HepG2 (cell line): ENCODE data around the gene ARMC5. TPM values are rescaled to one million over a fixed set of nuclear protein-coding genes. Genes with fewer than 3 reads are reported as not detected.

Experiments used
- ATAC-seq: fragments of 200-7000 bp; cut with Tn5 transposase; 3 replicates; pipeline ENCODE4 v1.9.1; 2020; ENCODE audit warnings: mild to moderate bottlenecking, moderate library complexity
- BruUV-seq: library from RNA; stranded (reverse); fragments of 400-500 nt; replicated peaks from 2 replicates; lab custom pipeline; 2021; lab: Mats Ljungman, UMichigan
- CTCF ChIA-PET: fragments of 300-600 bp; formaldehyde crosslinking; extraction: SDS; loops from one replicate; lab custom pipeline; 2021; ENCODE audit warnings: low total read pairs, inconsistent platforms, low intra/inter-chr PET ratio; lab: Yijun Ruan, JAX
- POLR2A ChIA-PET: fragments of 350-600 bp; sonication (Branson Sonifier 250); formaldehyde crosslinking; loops from one replicate; lab custom pipeline; 2020; ENCODE audit warnings: antibody characterized with exemption, inconsistent platforms; lab: Yijun Ruan, JAX
- DNase-seq: peaks from one replicate; pipeline ENCODE4 v3.0.0-alpha.2; 2015; ENCODE audit warnings: low spot score
- FAIRE-seq: peaks from 3 replicates; lab custom pipeline; 2011; peaks lifted over from hg19 to GRCh38; lab: Jason Lieb, UNC
- H2AFZ ChIP-seq: one replicate; pipeline ENCODE4 v1.6.1; 2011; ENCODE audit warnings: low read length, inconsistent platforms
- H3K27ac ChIP-seq: fragments of 300-600 bp; 3 replicates; pipeline ENCODE4 v1.8.0; 2011; ENCODE audit warnings: mixed run types, mild to moderate bottlenecking, mixed read lengths, low read length, inconsistent platforms; ENCODE audit not compliant: insufficient read depth; ENCODE audit errors: extremely low read length
- H3K27me3 ChIP-seq, 2 experiments: fragments of 200-600 bp in 1 of 2; 2 replicates in 1 of 2; 3 replicates in 1 of 2; pipeline versions ENCODE4 v1.6.0 to v1.8.0; 2011; ENCODE audit warnings: low read length in 2 of 2, mild to moderate bottlenecking in 2 of 2, moderate library complexity in 2 of 2, inconsistent platforms in 1 of 2; ENCODE audit not compliant: insufficient read depth in 2 of 2, control insufficient read depth in 1 of 2
- H3K36me3 ChIP-seq, 2 experiments: fragments of 200-600 bp in 1 of 2; replicated peaks in 1 of 2; 2 replicates in 1 of 2; 3 replicates in 1 of 2; pipeline versions ENCODE4 v1.5.1 to v1.8.0; 2011; ENCODE audit warnings: low read length in 2 of 2, inconsistent platforms in 1 of 2; ENCODE audit not compliant: insufficient read depth in 2 of 2, control insufficient read depth in 1 of 2
- H3K4me1 ChIP-seq: 2 replicates; pipeline ENCODE4 v1.5.1; 2012; ENCODE audit warnings: low read length, inconsistent platforms; ENCODE audit not compliant: insufficient read depth
- H3K4me2 ChIP-seq: 2 replicates; pipeline ENCODE4 v1.6.0; 2011; ENCODE audit warnings: low read depth, low read length, inconsistent platforms
- H3K4me3 ChIP-seq, 3 experiments: fragments of 200-600 bp in 1 of 3; sonication (generic), shearing (Covaris generic) in 1 of 3; replicated peaks in 1 of 3; 2 replicates each; pipeline ENCODE4 v1.5.1; 2011 to 2016; ENCODE audit warnings: low read length in 3 of 3, inconsistent platforms in 2 of 3, low read depth in 2 of 3, mild to moderate bottlenecking in 2 of 3, control low read depth in 1 of 3, mixed read lengths in 1 of 3; ENCODE audit not compliant: insufficient read depth in 1 of 3
- H3K79me2 ChIP-seq: one replicate; pipeline ENCODE4 v1.6.1; 2011; ENCODE audit warnings: low read length, inconsistent platforms; ENCODE audit not compliant: insufficient read depth
- H3K9ac ChIP-seq: 2 replicates; pipeline ENCODE4 v1.6.0; 2011; ENCODE audit warnings: mild to moderate bottlenecking, low read depth, low read length, inconsistent platforms; ENCODE audit not compliant: insufficient read depth
- H3K9me3 ChIP-seq: 2 replicates; pipeline ENCODE4 v1.5.1; 2012; ENCODE audit warnings: mild to moderate bottlenecking, low read length
- H4K20me1 ChIP-seq: 2 replicates; pipeline ENCODE4 v1.6.0; 2011; ENCODE audit warnings: inconsistent platforms, mild to moderate bottlenecking, low read length, moderate library complexity; ENCODE audit not compliant: insufficient read depth
- AGO2 ChIP-seq: fragments of 200-400 bp; formaldehyde crosslinking; optimal IDR thresholded peaks from 2 replicates; pipeline ENCODE3; 2017; ENCODE audit warnings: mild to moderate bottlenecking, low read depth, low read length, moderate library complexity
- AKAP8 ChIP-seq: sonication (generic); formaldehyde crosslinking; IDR thresholded peaks from 2 replicates; pipeline ENCODE4 v1.5.1; 2020; ENCODE audit warnings: mild to moderate bottlenecking, missing genetic modification reagents
- CEBPG ChIP-seq: IDR thresholded peaks from 2 replicates; pipeline ENCODE4 v1.6.1; 2016
- MYC ChIP-seq: sonication (generic); formaldehyde crosslinking; IDR thresholded peaks from 2 replicates; pipeline ENCODE4 v1.9.0; 2021; ENCODE audit warnings: missing genetic modification reagents, borderline replicate concordance
- NCOA1 ChIP-seq: sonication (generic); formaldehyde crosslinking; IDR thresholded peaks from 2 replicates; pipeline ENCODE4 v1.9.0; 2021; ENCODE audit warnings: missing genetic modification reagents
- POLR2A ChIP-seq, 2 experiments: IDR thresholded peaks; 2 replicates each; pipeline ENCODE4 v1.6.1; 2011; ENCODE audit warnings: low read depth in 2 of 2, low read length in 2 of 2, mild to moderate bottlenecking in 1 of 2, moderate library complexity in 1 of 2; ENCODE audit not compliant: insufficient read depth in 1 of 2
- POLR2AphosphoS5 ChIP-seq: IDR thresholded peaks from 2 replicates; pipeline ENCODE4 v1.6.1; 2012; ENCODE audit warnings: low read depth, low read length
- SIX4 ChIP-seq: sonication (generic); formaldehyde crosslinking; IDR thresholded peaks from 2 replicates; pipeline ENCODE4 v1.4.0; 2020; ENCODE audit warnings: missing genetic modification reagents
- ZNF709 ChIP-seq: sonication (generic); formaldehyde crosslinking; IDR thresholded peaks from 2 replicates; pipeline ENCODE4 v1.5.0; 2020; ENCODE audit warnings: mild to moderate bottlenecking, missing genetic modification reagents
- ZNF772 ChIP-seq: sonication (generic); formaldehyde crosslinking; IDR thresholded peaks from 2 replicates; pipeline ENCODE4 v1.5.0; 2020; ENCODE audit warnings: mild to moderate bottlenecking, missing genetic modification reagents
- WGBS: methylation state at CpG from one replicate; pipeline ENCODE4 v1.1.6; 2017; ENCODE audit warnings: low lambda C conversion rate; 5-methylcytosine and 5-hydroxymethylcytosine counted together
- in situ Hi-C: cut with HindIII; loops from 2 replicates; pipeline ENCODE4 v1.10.0; 2017; ENCODE audit warnings: low pct_unique_long_range_greater_than_20kb; ENCODE audit not compliant: extremely low pct_ligation_motif_present
- intact Hi-C: fragments of 100-400 bp; cut with micrococcal nuclease; formaldehyde crosslinking; loops from one replicate; pipeline ENCODE4 v1.10.0; 2022; ENCODE audit not compliant: unreplicated experiment
- polyA plus RNA-seq, 8 experiments: library from polyadenylated mRNA; depleted of rRNA in 3 of 8; stranded (reverse) in 7 of 8; unstranded in 1 of 8; fragments of >200 nt; fragmentation: Illumina TruSeq in 4 of 8; extraction: Trizol in 4 of 8; gene quantifications; 2 replicates each; pipeline versions ENCODE4 v1.2.1 to v1.2.3, GENCODE V29; 2011 to 2016; ENCODE audit warnings: low read depth in 4 of 8, missing spikeins in 1 of 8, mixed read lengths in 1 of 8; ENCODE audit not compliant: insufficient read depth in 1 of 8
- total RNA-seq, 5 experiments: library from RNA; depleted of rRNA; stranded (reverse); fragments of >200 nt; fragmentation: Illumina TruSeq; extraction: Trizol; gene quantifications; 2 replicates each; pipeline ENCODE4 v1.2.3, GENCODE V29; 2016; ENCODE audit warnings: low read depth in 1 of 5
- TF ChIP-seq, protein P1 (sequence below): sonication (generic); formaldehyde crosslinking; IDR thresholded peaks from 2 replicates; pipeline ENCODE4 v1.8.0; 2022; ENCODE audit warnings: missing genetic modification reagents, mild to moderate bottlenecking, inconsistent platforms, borderline replicate concordance
- TF ChIP-seq, protein P2 (sequence below): sonication (generic); formaldehyde crosslinking; IDR thresholded peaks from 2 replicates; pipeline ENCODE4 v1.5.1; 2020; ENCODE audit warnings: mild to moderate bottlenecking, missing genetic modification reagents, moderate library complexity

ARMC5 gene
- total and polyA plus RNA-seq, 2 of the 13 experiments (the other 11 are each of a cell fraction or from before 2014, with no cell fraction given) = 10.8 to 22.3 TPM

DNA sequence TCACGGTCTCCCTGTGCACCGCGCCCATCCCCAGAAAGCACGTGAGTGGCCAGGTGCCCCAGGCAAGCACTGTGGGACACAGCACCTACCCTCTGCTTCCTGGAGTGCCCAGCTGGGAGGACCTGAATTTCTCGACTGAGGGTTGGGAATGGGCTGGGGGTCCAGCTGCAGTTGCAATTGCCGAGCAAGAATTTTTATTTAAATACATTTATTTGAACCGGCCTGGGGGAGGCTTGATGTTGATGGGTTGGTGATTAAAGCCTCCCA is 29.9 kb downstream of the ARMC5 start:
- in situ Hi-C loops = no loop called here
- intact Hi-C loops = no loop called here
- CTCF ChIA-PET = no interaction called here

DNA sequence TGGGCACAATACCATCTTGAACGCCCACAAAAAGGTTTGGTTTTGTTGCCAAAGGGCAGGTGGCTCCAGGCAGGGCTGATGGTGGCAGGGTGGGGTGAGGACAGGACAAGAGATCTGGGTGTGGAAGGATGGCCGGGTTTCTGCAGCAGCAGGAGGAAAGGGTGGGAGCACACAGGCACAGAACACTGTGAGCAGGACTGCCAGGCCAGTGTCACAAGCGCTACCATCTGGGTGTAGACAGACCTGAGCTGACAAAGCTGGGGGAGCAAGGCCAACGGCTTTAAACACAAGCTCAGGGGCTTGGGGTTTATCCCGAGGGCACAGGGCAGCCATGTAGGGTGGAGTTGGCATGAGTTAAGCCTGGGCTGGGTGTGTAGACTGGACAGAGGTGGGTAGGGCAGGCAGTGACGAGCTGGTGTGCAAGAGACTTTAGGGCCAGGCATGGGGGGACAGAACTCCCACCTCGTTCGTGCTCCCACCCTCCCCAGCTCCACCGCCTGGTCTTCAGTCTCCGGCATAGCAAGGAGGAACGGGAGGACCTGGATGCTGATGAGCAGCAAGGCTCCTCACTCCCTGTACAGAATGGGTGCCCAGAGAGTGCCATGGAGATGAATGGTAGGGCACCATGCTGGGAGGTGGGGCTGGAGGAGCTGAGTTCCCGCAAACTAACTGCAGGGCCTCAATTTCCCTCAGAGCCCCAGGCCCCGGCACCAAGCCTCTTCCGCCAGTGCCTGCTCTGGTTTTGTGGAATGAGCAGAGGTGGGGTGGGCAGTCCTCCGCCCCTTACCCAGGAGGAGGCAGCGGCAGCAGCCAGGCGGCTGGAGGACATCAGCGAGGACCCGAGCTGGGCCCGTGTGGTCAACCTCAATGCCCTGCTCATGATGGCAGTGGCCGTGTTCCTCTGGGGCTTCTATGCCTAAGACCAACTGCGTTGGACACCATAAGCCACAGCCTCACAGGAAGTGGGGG is 30.6 kb downstream of the ARMC5 start:
- DNase-seq = no peak
- ChIA-PET CTCF (no interaction called here), POLR2A (interaction anchor here (0.7 to 2.9 kb wide), 6 partner anchors 11 to 36 kb away, joined by 3 to 8 read pairs (median 4); partner anchors contain the start of gene RUSF1)
- WGBS = 97% methylated on average over 22 of the region's 22 CpGs
- H3K4me1 ChIP-seq = peaks cover 6% of the 10 kb centered on the region
- H4K20me1 ChIP-seq = no peaks in the 10 kb centered on the region
- no peak for FAIRE-seq
- H3K27ac ChIP-seq = no peak overlapping the region
- H3K9ac ChIP-seq = no peak overlapping the region
- peaks cover 18 to 45% of the 10 kb centered on the region in 2 experiments for H3K36me3 ChIP-seq
- no peaks in the 10 kb centered on the region for H3K9me3 ChIP-seq
- no peaks in the 10 kb centered on the region for H3K79me2 ChIP-seq
- no TSS peak for BruUV-seq
- no peak overlapping the region for H3K4me3 ChIP-seq
- no peak overlapping the region for H3K4me2 ChIP-seq
- intact Hi-C loops (no loop called here), in situ Hi-C loops (no loop called here)
- no peaks in the 10 kb centered on the region for H3K27me3 ChIP-seq
- no peak for ATAC-seq
- no peak overlapping the region for H2AFZ ChIP-seq
- TF ChIP-seq SIX4 (CRISPR knock-in tag) (no peak), ZNF709 (CRISPR knock-in tag) (no peak), ZNF772 (no peak), AKAP8 (no peak), POLR2A (IDR thresholded peaks at IDR 0.05; ENCODE audit: insufficient read depth in 1 of 2, low read depth in 2 of 2, low read length in 2 of 2) (0 out of 4 replicates have a peak, but pooled peaks have one; percentile 7 to 25), NCOA1 (no peak), CEBPG (CRISPR knock-in tag) (no peak), POLR2AphosphoS5 (peak; percentile 34; the same call in 1 of the 2 replicates)
- TF ChIP-seq, protein P1, sequence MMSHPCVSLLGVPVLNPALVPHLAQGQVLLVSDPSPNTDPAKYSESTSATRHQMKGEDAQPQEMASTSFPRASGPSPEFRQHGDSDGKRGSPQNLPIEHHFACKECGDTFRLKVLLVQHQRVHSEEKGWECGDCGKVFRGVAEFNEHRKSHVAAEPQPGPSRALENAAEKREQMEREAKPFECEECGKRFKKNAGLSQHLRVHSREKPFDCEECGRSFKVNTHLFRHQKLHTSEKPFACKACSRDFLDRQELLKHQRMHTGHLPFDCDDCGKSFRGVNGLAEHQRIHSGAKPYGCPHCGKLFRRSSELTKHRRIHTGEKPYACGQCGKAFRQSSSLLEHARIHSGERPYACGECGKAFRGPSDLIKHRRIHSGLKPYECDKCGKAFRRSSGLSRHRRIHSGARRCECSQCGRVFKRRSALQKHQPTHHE = no peak
- TF ChIP-seq, protein P2, sequence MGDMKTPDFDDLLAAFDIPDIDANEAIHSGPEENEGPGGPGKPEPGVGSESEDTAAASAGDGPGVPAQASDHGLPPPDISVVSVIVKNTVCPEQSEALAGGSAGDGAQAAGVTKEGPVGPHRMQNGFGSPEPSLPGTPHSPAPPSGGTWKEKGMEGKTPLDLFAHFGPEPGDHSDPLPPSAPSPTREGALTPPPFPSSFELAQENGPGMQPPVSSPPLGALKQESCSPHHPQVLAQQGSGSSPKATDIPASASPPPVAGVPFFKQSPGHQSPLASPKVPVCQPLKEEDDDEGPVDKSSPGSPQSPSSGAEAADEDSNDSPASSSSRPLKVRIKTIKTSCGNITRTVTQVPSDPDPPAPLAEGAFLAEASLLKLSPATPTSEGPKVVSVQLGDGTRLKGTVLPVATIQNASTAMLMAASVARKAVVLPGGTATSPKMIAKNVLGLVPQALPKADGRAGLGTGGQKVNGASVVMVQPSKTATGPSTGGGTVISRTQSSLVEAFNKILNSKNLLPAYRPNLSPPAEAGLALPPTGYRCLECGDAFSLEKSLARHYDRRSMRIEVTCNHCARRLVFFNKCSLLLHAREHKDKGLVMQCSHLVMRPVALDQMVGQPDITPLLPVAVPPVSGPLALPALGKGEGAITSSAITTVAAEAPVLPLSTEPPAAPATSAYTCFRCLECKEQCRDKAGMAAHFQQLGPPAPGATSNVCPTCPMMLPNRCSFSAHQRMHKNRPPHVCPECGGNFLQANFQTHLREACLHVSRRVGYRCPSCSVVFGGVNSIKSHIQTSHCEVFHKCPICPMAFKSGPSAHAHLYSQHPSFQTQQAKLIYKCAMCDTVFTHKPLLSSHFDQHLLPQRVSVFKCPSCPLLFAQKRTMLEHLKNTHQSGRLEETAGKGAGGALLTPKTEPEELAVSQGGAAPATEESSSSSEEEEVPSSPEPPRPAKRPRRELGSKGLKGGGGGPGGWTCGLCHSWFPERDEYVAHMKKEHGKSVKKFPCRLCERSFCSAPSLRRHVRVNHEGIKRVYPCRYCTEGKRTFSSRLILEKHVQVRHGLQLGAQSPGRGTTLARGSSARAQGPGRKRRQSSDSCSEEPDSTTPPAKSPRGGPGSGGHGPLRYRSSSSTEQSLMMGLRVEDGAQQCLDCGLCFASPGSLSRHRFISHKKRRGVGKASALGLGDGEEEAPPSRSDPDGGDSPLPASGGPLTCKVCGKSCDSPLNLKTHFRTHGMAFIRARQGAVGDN (CRISPR knock-in tag) = no peak

More for the DNA sequence above, 29.9 kb downstream of the ARMC5 start:
- no TSS peak for BruUV-seq
- H2AFZ ChIP-seq = no peak overlapping the region
- no peak overlapping the region for H3K4me3 ChIP-seq
- no peak overlapping the region for H3K4me2 ChIP-seq
- no peak overlapping the region for H3K9ac ChIP-seq
- 95% methylated on average over 7 of the region's 7 CpGs for WGBS
- DNase-seq = no peak
- H3K36me3 ChIP-seq = peaks cover 18 to 40% of the 10 kb centered on the region in 2 experiments
- no peak for TF ChIP-seq MYC (CRISPR knock-in tag)
- TF ChIP-seq AGO2 = peak; percentile 28
- TF ChIP-seq, all 625 proteins: peak for 1
- Histone ChIP-seq H3K9me3 (no peaks in the 10 kb centered on the region), H3K79me2 (no peaks in the 10 kb centered on the region), H3K27me3 (no peaks in the 10 kb centered on the region), H3K27ac (no peak overlapping the region), H3K4me1 (peaks cover 12% of the 10 kb centered on the region), H4K20me1 (no peaks in the 10 kb centered on the region)
- FAIRE-seq (no peak), ATAC-seq (no peak)
- POLR2A ChIA-PET = interaction anchor here (0.7 to 2.9 kb wide), 4 partner anchors 12 to 37 kb away, joined by 3 to 8 read pairs (median 6); partner anchors contain the start of gene RUSF1
